Measurements from ENCODE around the gene DNAJA2.

DNA sequence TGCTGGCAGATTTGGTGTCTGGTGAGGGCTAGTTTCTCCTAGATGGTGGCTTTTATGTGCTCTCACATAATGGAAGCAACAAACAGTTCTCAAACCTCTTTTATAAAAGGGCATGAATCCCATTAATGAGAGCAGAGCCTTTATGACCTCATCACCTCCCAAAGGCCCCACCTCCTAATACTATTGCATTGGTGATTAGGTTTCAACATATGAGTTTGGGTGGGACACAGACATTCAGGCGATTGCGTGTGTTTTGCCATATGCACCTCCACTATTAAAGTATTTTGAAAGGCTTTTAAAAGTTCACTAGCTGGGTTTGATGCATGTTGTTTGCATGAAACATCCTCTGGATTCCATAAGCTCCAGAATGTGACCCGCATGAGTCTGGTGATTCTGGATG lies 24.4 kb upstream of the DNAJA2 start:
- TF ChIP-seq TP53 (CRISPR knock-in tag; IDR thresholded peaks at IDR 0.05): no peak
- TF ChIP-seq ZNF121 (CRISPR knock-in tag; IDR thresholded peaks at IDR 0.05): no peak
- no peak for TF ChIP-seq ZNF138 (CRISPR knock-in tag; conservative IDR thresholded peaks at IDR 0.05)
- TF ChIP-seq, protein P1, sequence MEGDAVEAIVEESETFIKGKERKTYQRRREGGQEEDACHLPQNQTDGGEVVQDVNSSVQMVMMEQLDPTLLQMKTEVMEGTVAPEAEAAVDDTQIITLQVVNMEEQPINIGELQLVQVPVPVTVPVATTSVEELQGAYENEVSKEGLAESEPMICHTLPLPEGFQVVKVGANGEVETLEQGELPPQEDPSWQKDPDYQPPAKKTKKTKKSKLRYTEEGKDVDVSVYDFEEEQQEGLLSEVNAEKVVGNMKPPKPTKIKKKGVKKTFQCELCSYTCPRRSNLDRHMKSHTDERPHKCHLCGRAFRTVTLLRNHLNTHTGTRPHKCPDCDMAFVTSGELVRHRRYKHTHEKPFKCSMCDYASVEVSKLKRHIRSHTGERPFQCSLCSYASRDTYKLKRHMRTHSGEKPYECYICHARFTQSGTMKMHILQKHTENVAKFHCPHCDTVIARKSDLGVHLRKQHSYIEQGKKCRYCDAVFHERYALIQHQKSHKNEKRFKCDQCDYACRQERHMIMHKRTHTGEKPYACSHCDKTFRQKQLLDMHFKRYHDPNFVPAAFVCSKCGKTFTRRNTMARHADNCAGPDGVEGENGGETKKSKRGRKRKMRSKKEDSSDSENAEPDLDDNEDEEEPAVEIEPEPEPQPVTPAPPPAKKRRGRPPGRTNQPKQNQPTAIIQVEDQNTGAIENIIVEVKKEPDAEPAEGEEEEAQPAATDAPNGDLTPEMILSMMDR (IDR thresholded peaks at IDR 0.05): no peak

Measured in WTC11 (cell line).